Spinal cord (tissue), 10 donors: ENCODE data around the gene COPS3. TPM values are rescaled to one million over a fixed set of nuclear protein-coding genes. Genes with fewer than 3 reads are reported as not detected.

Experiments
- DNase-seq, 6 donors: peaks; one replicate each; pipeline versions ENCODE4 v3.0.0 to v3.0.0-alpha.2; 2013 to 2015; ENCODE audit warnings: low spot score in 6 of 6, low read depth in 4 of 6
- H3K27ac ChIP-seq: one replicate; pipeline ENCODE4 v1.5.1; 2013; ENCODE audit warnings: low read depth, low read length, control low read depth
- H3K27me3 ChIP-seq: one replicate; pipeline ENCODE4 v1.6.1; 2013; ENCODE audit warnings: low read length; ENCODE audit not compliant: control insufficient read depth, insufficient read depth
- H3K36me3 ChIP-seq: one replicate; pipeline ENCODE4 v1.6.1; 2013; ENCODE audit warnings: low read length; ENCODE audit not compliant: control insufficient read depth, insufficient read depth
- H3K4me1 ChIP-seq: one replicate; pipeline ENCODE4 v1.6.1; 2013; ENCODE audit warnings: low read length; ENCODE audit not compliant: control insufficient read depth, insufficient read depth
- H3K4me3 ChIP-seq: one replicate; pipeline ENCODE4 v1.5.1; 2013; ENCODE audit warnings: low read depth, low read length, control low read depth
- H3K9me3 ChIP-seq: one replicate; pipeline ENCODE4 v1.6.1; 2013; ENCODE audit warnings: low read length; ENCODE audit not compliant: control insufficient read depth, insufficient read depth
- WGBS: methylation state at CpG from one replicate; pipeline ENCODE4 v1.1.5; 2013; ENCODE audit warnings: missing lambda C conversion rate; ENCODE audit not compliant: insufficient coverage; 5-methylcytosine and 5-hydroxymethylcytosine counted together
- polyA plus RNA-seq, 2 donors: library from polyadenylated mRNA; unstranded; fragments of 120-200 nt; gene quantifications; one replicate each; pipeline ENCODE4 v1.2.1, GENCODE V29; 2013; ENCODE audit not compliant: insufficient read length in 2 of 2
- total RNA-seq, 2 donors: library from RNA; depleted of rRNA in 1 of 2; stranded (reverse); fragments of 120-200 nt in 1 of 2; fragments of >200 nt in 1 of 2; gene quantifications; one replicate each; pipeline versions ENCODE4 v1.2.3 to v1.2.4, GENCODE V29; 2013 to 2014
- donor health status: healthy.

COPS3 gene
- total and polyA plus RNA-seq, 4 donors: 76.5 to 97.5 (median 91.2) TPM

GRCh38 chr17:17207998-17208397 lies 73.0 kb downstream of the COPS3 start:
- H3K4me1 ChIP-seq: peaks cover 28% of the 10 kb centered on the region
- H3K36me3 ChIP-seq: peaks cover 30% of the 10 kb centered on the region
- H3K4me3 ChIP-seq: no peak overlapping the region
- H3K27ac ChIP-seq: no peak overlapping the region
- H3K27me3 ChIP-seq: no peaks in the 10 kb centered on the region
- DNase-seq: no peak
- 100% methylated on average over 5 of the region's 8 CpGs for WGBS
- H3K9me3 ChIP-seq: no peaks in the 10 kb centered on the region

- Histone ChIP-seq H3K27ac (peak overlapping the region; percentile 70), H3K36me3 (peaks cover 32% of the 10 kb centered on the region), H3K4me1 (peaks cover 31% of the 10 kb centered on the region), H3K27me3 (no peaks in the 10 kb centered on the region), H3K4me3 (no peak overlapping the region), H3K9me3 (no peaks in the 10 kb centered on the region)
- WGBS: 77% methylated on average over 16 of the region's 16 CpGs
- DNase-seq: no peak
These were observed 74.1 kb downstream of the COPS3 start for GRCh38 chr17:17206913-17207335.

GRCh38 chr17:17206124-17206912 lies 74.7 kb downstream of the COPS3 start, which contains the start of gene PLD6:
Gene PLD6 (minus strand): TSS chr17:17206333. CDS start chr17:17206286, 47 bp downstream.
- DNase-seq: peak in 4 of 6 donors; percentile 36 to 93 (median 64)
- H3K27me3 ChIP-seq: no peaks in the 10 kb centered on the region
- 30% methylated on average over 71 of the region's 78 CpGs for WGBS
- no peaks in the 10 kb centered on the region for H3K9me3 ChIP-seq
- peaks cover 33% of the 10 kb centered on the region for H3K36me3 ChIP-seq
- H3K4me1 ChIP-seq: peaks cover 34% of the 10 kb centered on the region
- peak within 1 kb of the TSS; percentile 70 for H3K27ac ChIP-seq
- H3K4me3 ChIP-seq: peak within 1 kb of the TSS; percentile 58

DNA sequence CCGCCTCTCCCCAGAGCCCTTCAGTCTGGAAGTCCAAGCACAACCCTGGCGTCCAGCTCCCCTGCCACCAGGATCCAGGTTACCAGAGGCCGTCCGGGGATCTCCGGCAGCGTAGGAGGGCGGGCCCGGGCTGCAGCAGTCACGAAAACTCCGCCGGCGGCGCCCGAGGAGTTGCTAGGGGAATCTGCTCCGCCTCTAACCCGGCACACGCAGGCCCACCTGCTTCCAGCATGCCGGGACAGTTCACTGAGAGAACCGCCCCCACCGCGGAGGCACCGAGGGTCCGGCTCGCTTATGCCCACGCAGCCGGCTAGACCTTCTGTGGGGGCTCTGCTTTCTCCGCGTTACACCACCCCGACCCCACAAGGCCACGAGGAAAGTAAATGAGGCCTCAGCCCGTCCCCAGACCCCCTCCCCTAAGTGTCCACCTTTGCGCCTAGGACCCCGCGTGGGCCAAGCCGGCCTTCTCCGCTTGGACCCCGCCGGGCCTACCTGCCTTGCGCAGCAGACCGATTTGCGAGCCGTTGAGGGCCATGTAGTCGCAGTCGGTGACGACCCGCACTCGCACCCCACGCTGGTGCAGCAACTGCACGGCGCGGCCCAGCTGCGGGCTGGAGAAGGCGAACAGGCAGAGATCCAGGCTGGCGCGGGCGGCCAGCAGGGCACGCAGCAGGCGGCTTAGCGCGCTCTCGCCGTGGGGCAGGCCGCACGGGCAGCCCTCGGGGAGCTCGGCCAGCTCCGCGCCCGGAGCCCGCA lies 75.5 kb downstream of the COPS3 start:
- peak overlapping the region; percentile 58 for H3K4me3 ChIP-seq
- peaks cover 39% of the 10 kb centered on the region for H3K4me1 ChIP-seq
- H3K27me3 ChIP-seq: no peaks in the 10 kb centered on the region
- H3K9me3 ChIP-seq: no peaks in the 10 kb centered on the region
- peaks cover 27% of the 10 kb centered on the region for H3K36me3 ChIP-seq
- 7% methylated on average over 70 of the region's 70 CpGs for WGBS
- peak in 3 of 6 donors; percentile 17 to 53 (median 48) for DNase-seq
- peak overlapping the region; percentile 52 for H3K27ac ChIP-seq

GRCh38 chr17:17204635-17205231 lies 76.3 kb downstream of the COPS3 start:
- H3K9me3 ChIP-seq: no peaks in the 10 kb centered on the region
- no peak overlapping the region for H3K27ac ChIP-seq
- H3K4me3 ChIP-seq: peak overlapping the region; percentile 58
- H3K36me3 ChIP-seq: peaks cover 25% of the 10 kb centered on the region
- peaks cover 43% of the 10 kb centered on the region for H3K4me1 ChIP-seq
- DNase-seq: no peak
- no peaks in the 10 kb centered on the region for H3K27me3 ChIP-seq
- 78% methylated on average over 14 of the region's 14 CpGs for WGBS

DNA sequence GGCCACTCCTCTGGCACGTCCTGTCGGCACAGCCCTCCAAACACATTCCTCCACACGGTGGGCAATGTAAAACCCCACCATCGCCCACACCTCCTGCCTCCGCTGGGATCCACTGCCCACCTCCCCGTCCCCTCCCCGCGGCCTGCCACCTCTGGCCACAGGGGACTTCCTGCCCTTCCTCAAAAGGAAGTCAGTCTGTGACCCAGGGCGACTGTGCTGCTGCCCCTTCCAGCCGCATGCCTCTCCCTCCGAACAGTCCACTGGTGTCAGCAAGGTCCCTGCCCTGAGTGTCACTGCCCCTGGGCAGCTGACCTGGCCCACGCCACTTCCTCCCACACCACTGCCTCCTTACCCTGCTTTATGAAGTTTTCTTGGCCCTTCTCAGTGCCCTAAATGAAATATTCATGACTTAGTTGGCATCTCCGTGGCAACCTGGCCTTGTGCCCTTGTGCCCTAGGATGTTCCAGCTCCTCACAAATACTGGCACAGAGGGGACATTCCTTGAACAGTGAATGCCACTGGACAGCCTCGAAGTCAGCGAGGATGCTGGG lies 76.9 kb downstream of the COPS3 start:
- H3K27me3 ChIP-seq: no peaks in the 10 kb centered on the region
- peaks cover 25% of the 10 kb centered on the region for H3K36me3 ChIP-seq
- no peak overlapping the region for H3K27ac ChIP-seq
- H3K4me3 ChIP-seq: no peak overlapping the region
- DNase-seq: peak in 4 of 6 donors; percentile 29 to 90 (median 52)
- WGBS: 47% methylated on average over 15 of the region's 15 CpGs
- H3K9me3 ChIP-seq: no peaks in the 10 kb centered on the region
- H3K4me1 ChIP-seq: peaks cover 48% of the 10 kb centered on the region

DNA sequence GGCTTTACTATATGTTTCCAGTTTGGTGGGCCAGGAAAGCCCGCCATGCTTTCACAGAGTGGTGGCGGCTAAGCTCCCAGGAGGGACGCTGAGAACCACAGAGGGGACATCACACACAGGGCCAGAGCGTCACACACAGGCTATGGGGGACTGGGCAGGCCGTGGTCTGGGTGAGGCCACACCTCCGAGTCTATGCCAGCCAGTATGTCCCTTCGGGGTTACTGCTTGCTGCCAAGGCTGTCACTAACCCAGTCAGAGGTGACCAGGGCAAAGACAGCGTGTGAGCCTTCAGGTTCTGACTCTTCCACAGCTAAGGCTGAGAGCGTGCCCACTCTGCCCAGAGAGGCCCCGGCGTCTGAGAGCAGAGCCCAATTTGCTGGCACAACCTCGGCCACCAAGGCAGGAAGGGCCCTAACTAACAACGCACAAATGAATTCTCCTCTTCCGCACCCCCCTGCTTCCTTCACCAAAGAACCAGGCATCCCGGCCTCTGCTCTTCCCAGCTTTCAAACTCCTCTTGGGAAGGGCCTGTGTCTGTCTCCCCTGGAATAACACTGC lies 77.8 kb downstream of the COPS3 start:
- no peaks in the 10 kb centered on the region for H3K9me3 ChIP-seq
- 72% methylated on average over 15 of the region's 15 CpGs for WGBS
- H3K4me3 ChIP-seq: no peak overlapping the region
- no peak overlapping the region for H3K27ac ChIP-seq
- H3K36me3 ChIP-seq: peaks cover 25% of the 10 kb centered on the region
- peaks cover 48% of the 10 kb centered on the region for H3K4me1 ChIP-seq
- H3K27me3 ChIP-seq: no peaks in the 10 kb centered on the region
- no peak for DNase-seq

- 88% methylated on average over 6 of the region's 8 CpGs for WGBS
- no peak overlapping the region for H3K27ac ChIP-seq
- H3K27me3 ChIP-seq: no peaks in the 10 kb centered on the region
- peaks cover 25% of the 10 kb centered on the region for H3K36me3 ChIP-seq
- no peaks in the 10 kb centered on the region for H3K9me3 ChIP-seq
- no peak for DNase-seq
- no peak overlapping the region for H3K4me3 ChIP-seq
- peaks cover 48% of the 10 kb centered on the region for H3K4me1 ChIP-seq
These were observed 79.1 kb downstream of the COPS3 start for GRCh38 chr17:17201907-17202306.

DNA sequence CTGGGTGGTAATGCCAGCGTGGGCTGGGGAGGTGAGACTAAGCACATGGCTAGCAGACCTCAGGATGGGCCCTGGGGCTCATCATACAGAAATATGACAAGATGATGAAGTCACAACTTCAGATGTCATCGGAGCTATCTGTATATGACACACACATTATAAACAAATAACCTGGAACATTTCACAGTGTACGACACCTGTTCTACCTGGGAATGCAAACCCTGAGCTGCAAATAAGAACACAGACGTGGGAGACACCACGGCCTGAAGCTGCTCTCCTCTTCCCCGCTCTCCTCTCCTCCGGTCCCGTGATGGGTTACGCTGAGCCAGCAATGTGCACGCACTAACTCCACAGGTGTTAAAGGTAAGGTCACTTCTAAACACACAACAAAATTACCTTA lies 79.8 kb downstream of the COPS3 start:
- Histone ChIP-seq H3K9me3 (no peaks in the 10 kb centered on the region), H3K27me3 (no peaks in the 10 kb centered on the region), H3K36me3 (peaks cover 25% of the 10 kb centered on the region), H3K27ac (peak overlapping the region; percentile 76), H3K4me1 (peaks cover 48% of the 10 kb centered on the region), H3K4me3 (no peak overlapping the region)
- WGBS: 79% methylated on average over 7 of the region's 10 CpGs
- DNase-seq: no peak
